HG02970 (cell line): ENCODE results near the gene SLC26A11.
"Not testable (repeated sequence)": the region's sequence is repeated elsewhere in the genome, so short reads cannot be mapped to it uniquely, and the experiment has no call there.

Source experiments
- ATAC-seq: cut with Tn5 transposase; IDR thresholded peaks from one replicate; pipeline ENCODE4 v1.9.1; 2021; ENCODE audit warnings: mild to moderate bottlenecking, moderate library complexity, moderate number of reproducible peaks; ENCODE audit not compliant: unreplicated experiment, low FRiP score

Gene SLC26A11

DNA sequence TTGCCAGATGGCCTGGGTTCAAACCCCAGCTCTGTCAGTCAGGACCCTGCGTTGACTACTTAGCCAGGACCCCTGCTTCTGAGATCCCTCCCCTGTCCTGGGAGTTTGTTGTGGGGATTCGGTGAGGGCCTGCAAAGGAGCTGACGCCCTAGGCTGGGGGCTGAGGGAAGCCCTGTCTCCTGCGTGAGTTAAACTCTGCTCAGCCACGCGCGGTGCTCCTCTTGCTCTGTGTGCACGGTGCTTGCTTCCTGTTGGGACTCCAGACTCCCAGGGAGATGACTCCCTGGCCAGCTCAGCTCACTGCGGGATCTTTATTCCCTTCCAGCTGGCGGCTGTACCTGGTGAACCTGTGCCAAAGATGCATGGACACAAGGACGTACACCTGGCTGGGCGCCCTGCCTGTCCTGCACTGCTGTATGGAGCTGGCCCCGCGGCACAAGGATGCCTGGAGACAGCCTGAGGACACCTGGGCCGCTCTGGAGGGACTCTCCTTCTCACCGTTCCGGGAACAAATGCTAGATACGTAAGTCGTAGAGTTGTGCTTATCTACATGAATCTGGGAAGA is 77.9 kb downstream of the SLC26A11 start:
- no peak for ATAC-seq

DNA sequence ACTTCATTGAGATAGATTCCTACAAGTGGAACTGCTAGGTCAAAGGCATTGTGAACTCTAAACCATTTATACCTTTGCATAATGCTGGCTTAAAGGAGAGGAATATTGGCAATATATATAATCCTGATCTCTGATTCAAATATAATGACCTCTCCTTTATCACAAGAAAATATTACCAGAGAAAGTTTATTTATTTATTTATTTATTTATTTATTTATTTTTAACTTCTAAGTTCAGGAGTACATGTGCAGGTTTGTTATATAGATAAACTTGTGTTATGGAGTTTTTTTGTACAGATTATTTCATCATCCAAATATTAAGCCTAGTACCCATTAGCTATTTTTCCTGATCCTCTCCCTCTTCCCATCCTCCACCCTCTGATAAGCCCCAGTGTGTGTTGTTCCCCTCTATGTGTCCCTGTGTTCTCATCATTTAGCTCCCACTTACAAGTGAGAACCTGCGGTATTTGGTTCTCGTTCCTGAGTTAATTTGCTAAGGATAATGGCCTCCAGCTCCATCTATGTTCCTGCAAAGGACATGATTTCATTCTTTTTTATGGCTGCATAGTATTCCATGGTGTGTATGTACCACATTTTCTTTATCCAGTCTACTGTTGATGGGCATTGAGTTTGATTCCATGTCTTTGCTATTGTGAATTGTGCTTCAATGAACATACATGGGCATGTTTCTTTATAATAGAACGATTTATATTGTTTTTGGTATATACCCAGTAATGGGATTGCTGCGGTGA is 79.3 kb downstream of the SLC26A11 start:
- ATAC-seq: not testable (repeated sequence)

- not testable (repeated sequence) for ATAC-seq
Measured at GRCh38 chr17:80300756-80301155, 80.5 kb downstream of the SLC26A11 start.
